Measurements from ENCODE around the gene MTCH1.
A peak's percentile ranks its signal among the peaks of the same experiment; 100 is the strongest.
"Not testable (repeated sequence)": the region's sequence is repeated elsewhere in the genome, so short reads cannot be mapped to it uniquely, and the experiment has no call there.

MTCH1 gene

GRCh38 chr6:36999751-37000125 is 13.7 kb upstream of the MTCH1 start:
- DNase-seq (ENCODE audit: low read depth, low spot score), result no peak
- H3K4me3 ChIP-seq (ENCODE audit: low read length), result no peak overlapping the region

DNA sequence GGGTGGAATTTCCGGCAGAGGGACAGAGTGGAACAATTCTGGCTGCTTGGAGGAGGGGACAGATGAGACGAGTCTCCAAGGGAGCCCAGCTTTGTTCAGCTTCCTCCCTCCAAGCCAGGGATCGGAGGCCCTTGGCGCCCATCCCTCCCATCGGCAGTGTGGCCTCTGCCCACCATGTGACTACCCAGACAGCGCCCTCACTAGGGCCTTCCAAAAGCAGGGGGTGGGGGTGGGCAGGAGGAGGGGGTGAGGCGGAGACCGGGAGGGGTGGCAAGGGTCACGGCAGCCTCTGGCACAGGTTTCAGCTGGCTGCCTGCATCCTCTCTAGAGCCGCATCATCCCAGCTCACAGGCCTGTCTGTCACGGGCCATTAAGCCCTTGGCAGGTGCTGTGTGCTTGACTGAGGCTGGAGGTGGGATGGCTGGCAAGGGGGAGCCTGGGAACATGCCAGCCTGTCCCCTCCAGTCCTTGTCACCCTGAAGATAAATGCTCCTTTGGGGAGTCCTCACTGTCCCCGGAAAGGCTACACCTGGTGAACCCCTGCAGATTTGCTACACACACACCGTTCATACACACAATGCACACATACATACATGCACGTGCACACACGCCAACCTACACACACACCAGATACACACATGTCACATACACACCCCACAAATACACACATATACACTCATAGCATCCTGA is 13.2 kb upstream of the MTCH1 start:
- H3K4me3 ChIP-seq (ENCODE audit: low read length), result no peak overlapping the region

GRCh38 chr6:36998723-36999038 is 12.7 kb upstream of the MTCH1 start:
- DNase-seq (ENCODE audit: low read depth, low spot score), result no peak
- no peak overlapping the region for H3K4me3 ChIP-seq (ENCODE audit: low read length)

More for the DNA sequence above, 13.2 kb upstream of the MTCH1 start:
- no peak for DNase-seq (ENCODE audit: low read depth, low spot score)

DNA sequence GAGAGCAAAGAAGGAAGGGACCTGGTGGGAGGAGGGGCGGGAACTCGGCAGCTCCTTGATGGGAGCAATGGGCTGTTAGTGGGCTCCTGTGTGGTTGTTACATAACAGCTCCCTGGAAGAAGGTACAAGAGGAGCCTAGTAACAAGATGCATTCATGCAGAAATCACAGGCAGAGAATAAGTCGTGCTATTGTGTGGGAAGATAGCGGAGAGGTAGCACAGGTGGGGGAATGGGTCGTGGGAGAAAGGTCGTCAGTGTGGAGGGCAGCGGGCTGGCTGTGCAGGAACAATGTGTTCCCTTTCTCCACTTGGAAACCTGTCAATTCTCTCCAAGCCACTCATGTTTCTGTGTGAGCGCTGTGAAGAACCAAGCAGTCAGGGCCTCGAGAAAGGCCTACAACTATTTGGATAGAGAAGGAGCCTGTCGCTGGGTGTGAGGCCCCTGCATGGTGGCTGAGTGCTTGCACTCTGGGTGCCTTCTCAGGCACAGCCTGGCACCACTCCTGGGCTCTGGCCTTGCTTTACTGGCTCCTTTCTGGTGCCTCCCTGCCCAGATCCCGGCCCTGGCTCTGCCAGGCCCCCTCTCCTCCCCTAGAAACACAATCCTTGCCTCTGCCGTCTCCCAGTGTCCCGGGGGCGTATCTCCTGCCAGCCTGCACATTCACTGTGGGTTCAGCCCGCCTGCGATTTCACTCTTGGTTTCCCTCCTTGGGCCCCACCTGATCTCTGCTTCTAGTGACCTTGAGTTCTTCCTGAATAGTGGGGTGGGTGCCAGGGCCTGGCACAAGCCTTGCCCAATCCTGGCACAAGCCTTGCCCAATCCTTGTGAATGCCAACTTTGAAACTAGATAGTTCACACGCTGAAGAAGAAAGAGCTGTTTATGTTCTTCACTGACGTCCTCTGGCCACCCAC is 12.1 kb upstream of the MTCH1 start:
- H3K4me3 ChIP-seq (ENCODE audit: low read length), result no peak overlapping the region
- no peak for DNase-seq (ENCODE audit: low read depth, low spot score)

DNA sequence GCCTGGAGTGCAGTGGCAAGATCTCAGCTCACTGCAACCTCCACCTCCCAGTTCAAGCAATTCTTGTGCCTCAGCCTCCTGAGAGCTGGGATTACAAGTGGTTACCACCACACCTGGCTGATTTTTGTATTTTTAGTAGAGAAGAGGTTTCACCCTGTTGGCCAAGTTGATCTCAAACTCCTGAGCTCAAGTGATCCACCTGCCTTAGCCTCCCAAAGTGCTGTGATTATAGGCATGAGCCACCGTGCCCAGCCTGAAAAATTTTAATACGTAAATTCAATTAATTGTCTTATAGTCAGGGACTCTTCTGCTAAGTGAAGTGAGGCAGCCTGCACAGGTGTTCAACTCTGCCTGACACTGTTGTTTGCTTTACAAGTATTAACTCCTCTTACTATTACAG is 4.4 kb upstream of the MTCH1 start:
- not testable (repeated sequence) for DNase-seq (ENCODE audit: low read depth, low spot score); H3K4me3 ChIP-seq (ENCODE audit: low read length)

DNA sequence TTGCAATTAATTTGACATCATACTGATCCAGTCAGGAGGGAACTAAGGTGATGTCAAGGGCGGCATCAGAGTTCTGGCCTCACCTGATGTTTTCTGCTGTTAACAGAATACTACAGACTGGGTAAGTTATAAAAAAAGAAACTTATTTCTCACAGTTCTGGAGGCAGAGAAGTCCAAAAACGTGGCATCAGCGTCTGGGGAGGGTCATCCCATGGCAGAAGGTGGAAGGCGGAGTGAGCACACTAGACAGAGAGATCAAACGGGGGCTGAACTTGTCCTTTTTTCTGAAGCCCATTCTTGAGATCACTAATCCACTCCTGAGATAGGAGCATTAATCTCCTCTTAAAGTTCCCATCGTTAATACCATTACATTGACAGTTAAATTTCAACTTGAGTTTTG is 3.3 kb upstream of the MTCH1 start:
- DNase-seq (ENCODE audit: low read depth, low spot score), result no peak
- no peak overlapping the region for H3K4me3 ChIP-seq (ENCODE audit: low read length)

DNA sequence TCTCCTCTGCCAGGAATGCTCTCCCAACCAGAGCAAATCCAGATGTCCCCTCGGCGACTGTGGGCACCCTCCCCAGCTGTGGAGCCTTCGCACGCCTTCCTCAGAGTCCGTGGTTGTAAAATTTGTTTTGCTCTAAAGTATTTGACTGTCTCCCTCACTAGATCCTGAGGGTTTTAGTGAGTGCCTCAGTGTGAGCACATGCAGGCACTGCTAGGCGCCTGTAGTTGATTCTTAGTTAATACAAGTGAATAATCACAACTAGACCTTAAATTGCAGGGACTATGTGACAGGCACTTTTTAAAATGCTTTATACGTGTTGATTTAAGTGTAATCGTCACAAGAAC is 680 bp upstream of the MTCH1 start:
- DNase-seq (ENCODE audit: low read depth, low spot score), result no peak
- peak overlapping the region; percentile 91 for H3K4me3 ChIP-seq (ENCODE audit: low read length)

GRCh38 chr6:36985417-36985807 is 584 bp downstream of the MTCH1 start:
- DNase-seq (ENCODE audit: low read depth, low spot score), result no peak
- H3K4me3 ChIP-seq (ENCODE audit: low read length), result peak overlapping the region; percentile 87

- peak overlapping the region; percentile 87 for H3K4me3 ChIP-seq (ENCODE audit: low read length)
- peak; percentile 58 for DNase-seq (ENCODE audit: low read depth, low spot score)
Measured at GRCh38 chr6:36984581-36985416, 1.2 kb downstream of the MTCH1 start.

GRCh38 chr6:36983538-36983937 is 2.5 kb downstream of the MTCH1 start:
- H3K4me3 ChIP-seq (ENCODE audit: low read length), result no peak overlapping the region
- DNase-seq (ENCODE audit: low read depth, low spot score), result no peak

DNA sequence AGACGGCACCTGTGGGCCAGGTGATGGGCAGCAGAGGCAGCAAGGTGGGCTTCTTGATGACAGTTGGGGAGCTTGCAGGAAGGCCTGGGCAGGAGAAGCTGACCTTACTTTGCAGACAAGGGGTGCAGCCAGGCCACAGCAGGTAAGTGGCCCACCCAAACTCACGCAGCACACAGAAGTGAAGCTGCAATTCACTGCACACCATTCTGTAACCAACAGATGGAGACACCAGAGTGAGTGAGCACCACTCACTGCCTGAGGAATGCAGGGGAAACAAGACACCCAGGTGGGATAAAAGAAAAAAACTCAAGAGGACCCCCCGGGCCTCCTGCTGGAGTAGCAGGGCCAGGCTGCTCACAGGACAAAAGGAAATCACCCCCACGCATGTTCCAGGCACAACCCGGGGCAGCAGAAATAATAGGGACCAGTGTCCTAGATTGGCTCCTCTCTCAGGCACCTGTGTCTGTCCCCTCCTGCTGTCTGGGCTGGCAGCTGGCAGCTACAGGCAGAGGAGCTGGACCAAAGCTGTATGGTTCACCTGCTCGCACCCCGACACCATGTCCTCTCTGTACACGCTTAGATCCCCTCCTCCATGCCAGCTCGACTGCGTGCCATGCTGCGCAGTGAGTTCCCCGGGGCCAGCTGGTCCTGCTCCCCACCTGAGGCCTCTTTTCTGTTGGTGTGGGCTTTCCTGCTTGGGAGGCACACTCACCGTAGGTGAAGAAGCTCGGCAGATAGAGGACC is 4.9 kb downstream of the MTCH1 start:
- no peak for DNase-seq (ENCODE audit: low read depth, low spot score)
- H3K4me3 ChIP-seq (ENCODE audit: low read length), result no peak overlapping the region

DNA sequence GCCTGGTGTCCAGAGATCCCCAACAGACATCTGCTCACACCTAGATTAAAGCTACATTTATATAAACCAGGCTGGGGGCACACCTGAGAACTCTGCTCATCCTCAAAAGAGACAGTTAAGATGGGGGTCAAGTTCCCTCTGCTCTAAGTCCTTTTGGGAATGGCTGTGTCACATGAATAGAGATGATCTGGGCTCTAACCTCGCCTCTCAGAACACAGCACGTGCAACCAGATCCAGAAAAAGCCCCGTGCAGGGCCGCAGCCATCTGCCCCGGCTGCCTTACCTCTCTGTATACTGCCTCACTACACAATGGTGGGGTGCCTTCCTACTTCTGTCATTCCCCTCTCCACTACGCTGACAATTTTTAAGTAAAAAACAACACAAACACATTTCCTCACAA is 5.9 kb downstream of the MTCH1 start:
- no peak for DNase-seq (ENCODE audit: low read depth, low spot score)
- no peak overlapping the region for H3K4me3 ChIP-seq (ENCODE audit: low read length)

DNA sequence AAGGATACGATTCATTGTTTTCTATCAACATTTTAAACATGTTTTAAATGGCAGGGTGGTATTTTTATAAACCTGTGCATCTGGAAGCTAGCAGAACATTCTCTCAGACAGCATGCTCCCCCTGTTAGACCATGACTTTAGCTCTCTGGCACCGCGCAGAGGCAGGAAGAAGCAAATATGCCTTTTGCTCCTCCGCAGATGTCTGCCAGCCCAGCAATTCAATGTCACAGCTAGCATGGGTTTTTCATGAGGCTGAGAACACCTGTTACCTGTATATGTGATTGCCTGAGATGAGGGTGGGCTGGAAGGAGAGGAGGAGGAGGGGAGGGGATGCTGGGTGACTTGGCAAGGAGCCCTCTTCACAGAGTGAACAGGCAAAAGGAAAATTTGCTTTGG is 6.7 kb downstream of the MTCH1 start:
- DNase-seq (ENCODE audit: low read depth, low spot score), result no peak

DNA sequence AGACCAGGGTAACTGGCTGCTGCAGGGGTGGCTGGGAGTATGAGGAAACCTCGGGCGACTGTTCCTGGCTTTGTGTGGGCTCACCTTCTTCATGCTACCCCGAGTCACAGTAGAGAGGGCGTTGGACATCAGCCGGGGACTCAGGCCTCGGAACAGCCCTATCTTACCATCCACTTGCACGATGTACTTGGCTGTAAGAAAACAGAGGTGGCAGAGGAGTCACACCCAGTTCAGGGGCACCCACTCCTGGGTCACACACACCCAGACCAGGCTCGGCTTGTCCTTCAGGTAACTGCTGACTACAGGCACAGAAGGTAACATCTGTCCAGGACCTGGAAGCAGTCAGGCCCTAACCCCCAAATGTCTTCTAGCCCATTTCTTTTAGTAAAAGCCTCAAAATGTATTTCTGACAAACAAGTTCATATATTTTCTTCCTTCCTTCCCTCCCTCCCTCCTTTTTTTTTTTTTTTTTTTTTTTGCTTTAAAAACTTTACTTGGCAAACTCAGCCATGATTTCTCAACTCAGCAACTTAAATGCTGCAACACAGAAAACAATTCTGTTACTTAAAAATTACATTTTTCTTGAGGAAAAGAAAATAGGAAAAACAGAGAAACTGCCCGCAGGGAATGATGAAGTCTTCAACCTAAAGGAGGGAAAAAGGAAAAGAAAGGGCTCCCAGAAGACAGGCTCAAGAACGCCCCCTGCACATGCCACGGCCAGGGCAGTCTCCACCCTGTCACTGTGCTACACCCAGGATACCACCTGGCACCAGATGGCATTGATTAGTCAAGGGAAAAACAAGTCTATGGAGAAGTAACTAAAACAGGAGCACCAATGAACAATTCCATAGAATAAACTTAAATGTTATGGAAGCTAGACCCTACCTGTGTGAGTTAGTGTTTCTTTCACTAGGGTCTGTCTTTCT is 7.3 kb downstream of the MTCH1 start:
- no peak overlapping the region for H3K4me3 ChIP-seq (ENCODE audit: low read length)
- DNase-seq (ENCODE audit: low read depth, low spot score), result no peak

More for the DNA sequence above, 6.7 kb downstream of the MTCH1 start:
- H3K4me3 ChIP-seq (ENCODE audit: low read length), result no peak overlapping the region

DNA sequence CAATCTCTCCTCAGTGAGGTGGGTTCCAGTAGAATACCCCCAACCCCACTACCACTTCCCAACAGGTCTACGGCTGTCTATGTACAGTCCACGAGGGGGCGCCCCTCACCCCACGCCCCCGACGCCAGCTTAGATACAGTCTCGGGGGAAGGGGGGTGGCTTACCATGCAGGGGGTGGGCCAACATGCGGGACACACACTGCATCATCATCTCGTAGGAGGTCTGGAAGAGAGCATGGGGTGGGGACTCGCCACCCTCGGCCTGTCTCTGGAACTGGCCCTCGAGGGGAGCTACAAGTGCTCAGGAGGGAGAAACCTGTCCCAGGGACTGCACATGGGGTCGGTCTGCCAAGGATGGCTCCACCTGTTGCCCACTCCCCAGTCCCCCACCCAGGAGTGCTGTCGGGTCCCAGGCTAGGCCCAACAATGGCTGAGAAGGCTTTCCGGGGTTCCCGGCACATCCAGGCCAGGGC is 8.5 kb downstream of the MTCH1 start:
- no peak for DNase-seq (ENCODE audit: low read depth, low spot score)
- no peak overlapping the region for H3K4me3 ChIP-seq (ENCODE audit: low read length)

DNA sequence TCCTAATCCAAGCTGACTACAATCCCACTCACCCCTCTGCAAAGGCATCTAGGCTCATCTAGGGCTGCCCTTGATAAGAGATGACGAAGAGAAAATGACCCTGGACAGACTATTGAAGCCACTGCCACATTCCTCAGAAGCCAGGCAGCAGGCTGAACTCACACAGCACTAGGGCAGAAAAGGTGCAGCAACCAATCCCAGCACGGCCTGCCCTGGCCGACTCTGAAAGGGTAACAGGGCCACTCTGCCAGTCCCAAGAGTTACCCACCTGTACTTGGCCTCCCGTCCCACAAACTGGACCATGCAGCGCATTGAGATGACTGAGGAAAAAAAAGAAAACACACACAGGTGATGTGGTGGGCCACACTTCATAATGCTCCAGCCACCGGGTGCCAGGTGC is 9.1 kb downstream of the MTCH1 start:
- DNase-seq (ENCODE audit: low read depth, low spot score), result no peak
- no peak overlapping the region for H3K4me3 ChIP-seq (ENCODE audit: low read length)

GRCh38 chr6:36976509-36976908 is 9.5 kb downstream of the MTCH1 start:
- no peak overlapping the region for H3K4me3 ChIP-seq (ENCODE audit: low read length)
- DNase-seq (ENCODE audit: low read depth, low spot score), result no peak

DNA sequence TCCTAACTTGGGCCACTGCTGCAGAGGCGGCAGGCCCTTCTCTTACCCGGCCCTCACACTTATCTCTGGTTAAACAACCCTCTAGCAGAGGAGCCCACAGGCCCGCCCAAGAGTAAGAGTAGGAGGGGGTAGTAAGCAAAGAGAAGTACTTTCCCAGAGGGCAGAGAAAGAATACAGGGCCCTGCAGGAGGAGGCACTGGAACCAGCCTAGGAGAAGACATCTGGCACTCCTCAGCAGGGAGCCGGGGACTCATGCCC is 10.1 kb downstream of the MTCH1 start:
- no peak overlapping the region for H3K4me3 ChIP-seq (ENCODE audit: low read length)
- no peak for DNase-seq (ENCODE audit: low read depth, low spot score)
